ENCODE results near the gene SIGLEC11.
"Not testable (repeated sequence)": the region's sequence is repeated elsewhere in the genome, so short reads cannot be mapped to it uniquely, and the experiment has no call there.

The SIGLEC11 gene

DNA sequence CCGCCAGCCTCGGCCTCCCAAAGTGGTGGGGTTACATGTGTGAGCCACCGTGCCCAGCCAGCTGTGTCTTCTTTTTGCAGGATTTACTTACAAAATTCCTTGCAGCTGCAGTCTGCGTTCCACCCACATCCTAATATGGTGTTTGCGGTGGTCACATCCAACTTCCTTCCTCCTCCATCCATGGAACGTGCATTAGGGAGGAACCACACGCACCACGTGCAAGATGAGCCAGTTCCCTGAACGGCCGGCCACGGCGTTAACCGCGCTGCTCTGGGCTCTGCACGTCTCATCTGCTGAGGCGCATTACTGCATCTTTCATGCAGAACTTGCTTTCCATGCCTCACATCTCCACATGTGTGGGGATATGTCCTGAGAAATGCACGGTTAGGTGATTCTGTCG lies 13.0 kb upstream of the SIGLEC11 start:
- no peak for DNase-seq (ENCODE audit: insufficient read length, low spot score)
- no peak for FAIRE-seq
- TF ChIP-seq POLR2A (IDR thresholded peaks at IDR 0.05; ENCODE audit: low read depth, low read length) = no peak

GRCh38 chr19:49972841-49973240 lies 11.9 kb upstream of the SIGLEC11 start:
- DNase-seq (ENCODE audit: insufficient read length, low spot score) (no peak), FAIRE-seq (no peak)
- no peak for TF ChIP-seq POLR2A (IDR thresholded peaks at IDR 0.05; ENCODE audit: low read depth, low read length)

- DNase-seq (ENCODE audit: insufficient read length, low spot score) = no peak
- no peak for FAIRE-seq
- TF ChIP-seq POLR2A (IDR thresholded peaks at IDR 0.05; ENCODE audit: low read depth, low read length) = no peak
Measured at GRCh38 chr19:49971991-49972411, 11.0 kb upstream of the SIGLEC11 start.

GRCh38 chr19:49969355-49969754 lies 8.4 kb upstream of the SIGLEC11 start:
- not testable (repeated sequence) for FAIRE-seq; DNase-seq (ENCODE audit: insufficient read length, low spot score)

DNA sequence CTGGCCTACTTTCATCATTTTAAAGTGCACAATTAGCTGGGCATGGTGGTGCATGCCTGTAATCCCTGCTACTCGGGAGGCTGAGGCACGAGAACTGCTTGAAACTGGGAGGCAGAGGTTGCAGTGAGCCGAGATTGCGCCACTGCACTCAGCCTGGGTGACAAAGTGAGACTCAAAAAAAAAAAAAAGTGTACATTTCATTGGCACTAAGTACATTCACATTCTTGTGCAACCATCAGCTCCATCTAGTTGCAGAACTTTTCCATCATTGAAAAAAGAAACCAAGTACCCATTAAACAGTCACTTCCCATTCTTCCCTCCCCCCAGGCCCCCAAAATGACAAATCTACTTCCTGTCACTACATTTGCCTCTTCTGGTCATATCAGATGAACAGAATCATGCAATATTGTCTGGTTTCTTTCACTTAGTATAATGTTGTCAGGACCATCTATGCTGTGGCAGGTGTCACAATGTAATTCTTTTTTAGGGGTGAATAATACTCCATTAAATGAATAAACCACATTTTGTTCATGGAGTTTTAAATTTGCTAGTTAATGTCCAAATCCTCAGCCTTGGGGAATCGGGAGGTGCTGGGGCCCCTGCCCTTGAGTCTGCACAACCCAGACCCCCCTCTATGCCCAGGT lies 7.4 kb upstream of the SIGLEC11 start:
- no peak for DNase-seq (ENCODE audit: insufficient read length, low spot score)
- FAIRE-seq = no peak
- no peak for TF ChIP-seq POLR2A (IDR thresholded peaks at IDR 0.05; ENCODE audit: low read depth, low read length)

- FAIRE-seq; DNase-seq (ENCODE audit: insufficient read length, low spot score): not testable (repeated sequence)
Measured at GRCh38 chr19:49959892-49960291, 1.1 kb downstream of the SIGLEC11 start.

DNA sequence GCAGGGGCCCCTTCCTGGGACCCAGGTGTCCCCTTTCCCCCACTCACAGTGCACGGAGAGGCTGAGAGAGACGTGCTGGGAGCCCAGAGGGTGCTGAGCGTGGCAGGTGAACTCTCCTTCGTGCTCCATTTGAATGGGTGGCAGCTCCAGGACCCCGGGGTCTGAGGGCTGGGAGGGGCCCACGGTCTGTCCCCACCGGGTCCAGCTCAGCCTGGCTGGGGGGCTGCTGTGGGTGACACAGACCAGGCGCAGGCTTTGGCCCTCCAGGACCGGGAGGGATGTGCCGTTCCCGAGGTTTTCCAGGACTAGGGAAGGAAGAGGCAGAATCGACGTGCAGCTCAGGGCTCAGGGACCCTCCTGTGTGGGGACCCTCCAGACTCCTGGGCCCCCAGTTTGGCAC lies 2.4 kb downstream of the SIGLEC11 start:
- not testable (repeated sequence) for FAIRE-seq; DNase-seq (ENCODE audit: insufficient read length, low spot score)

- FAIRE-seq = not testable (repeated sequence)
Measured at GRCh38 chr19:49958144-49958543, 2.8 kb downstream of the SIGLEC11 start.

DNA sequence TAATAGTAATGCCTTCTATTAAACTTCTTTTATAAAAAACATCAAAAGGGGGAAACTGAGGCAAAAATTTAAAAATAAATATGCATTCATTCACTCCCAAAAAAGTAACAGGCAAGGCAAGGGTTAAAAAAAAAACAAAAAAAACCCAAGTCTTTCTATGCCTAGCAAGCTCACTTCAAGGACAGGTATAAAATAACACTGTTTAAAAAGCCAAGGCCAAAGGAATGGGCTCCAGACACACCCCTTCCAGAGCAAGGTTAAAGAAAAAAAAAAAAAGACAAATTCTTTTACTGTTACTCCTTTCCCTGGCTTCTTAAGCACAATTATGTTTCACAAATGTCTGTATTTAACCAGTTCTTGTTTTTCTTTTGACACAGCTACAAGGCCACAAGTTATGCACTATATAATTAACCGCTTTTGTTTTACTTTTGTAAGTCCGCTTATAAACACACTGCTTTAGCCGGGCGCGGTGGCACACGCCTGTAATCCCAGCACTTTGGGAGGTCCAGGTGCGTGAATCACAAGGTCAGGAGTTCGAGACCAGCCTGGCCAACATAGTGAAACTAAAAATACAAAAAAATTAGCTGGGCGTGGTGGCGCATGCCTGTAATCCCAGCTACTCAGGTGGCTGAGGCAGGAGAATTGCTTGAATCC lies 3.6 kb downstream of the SIGLEC11 start:
- FAIRE-seq (no peak), DNase-seq (ENCODE audit: insufficient read length, low spot score) (no peak)
- no peak for TF ChIP-seq POLR2A (IDR thresholded peaks at IDR 0.05; ENCODE audit: low read depth, low read length)

More at GRCh38 chr19:49958144-49958543, 2.8 kb downstream of the SIGLEC11 start:
- not testable (repeated sequence) for DNase-seq (ENCODE audit: insufficient read length, low spot score)

DNA sequence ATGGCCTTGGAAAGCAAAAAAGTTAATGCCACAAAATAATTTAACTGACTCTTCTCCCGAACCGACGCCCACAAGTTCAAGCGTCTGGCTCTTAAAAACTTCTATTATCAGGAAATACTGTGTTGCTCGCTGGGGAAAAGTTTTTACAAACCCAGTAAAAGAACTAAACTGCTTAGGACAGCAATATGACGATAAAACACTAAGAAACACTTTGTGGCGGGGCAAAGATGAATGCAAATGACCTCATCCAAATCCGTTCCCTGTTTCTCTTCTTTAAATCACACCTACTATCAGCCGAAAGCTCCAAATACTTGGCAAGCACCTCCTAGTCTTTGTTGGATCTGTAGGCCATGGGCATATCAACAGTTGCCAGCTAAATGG lies 4.9 kb downstream of the SIGLEC11 start:
- FAIRE-seq (no peak), DNase-seq (ENCODE audit: insufficient read length, low spot score) (no peak)
- no peak for TF ChIP-seq POLR2A (IDR thresholded peaks at IDR 0.05; ENCODE audit: low read depth, low read length)

DNA sequence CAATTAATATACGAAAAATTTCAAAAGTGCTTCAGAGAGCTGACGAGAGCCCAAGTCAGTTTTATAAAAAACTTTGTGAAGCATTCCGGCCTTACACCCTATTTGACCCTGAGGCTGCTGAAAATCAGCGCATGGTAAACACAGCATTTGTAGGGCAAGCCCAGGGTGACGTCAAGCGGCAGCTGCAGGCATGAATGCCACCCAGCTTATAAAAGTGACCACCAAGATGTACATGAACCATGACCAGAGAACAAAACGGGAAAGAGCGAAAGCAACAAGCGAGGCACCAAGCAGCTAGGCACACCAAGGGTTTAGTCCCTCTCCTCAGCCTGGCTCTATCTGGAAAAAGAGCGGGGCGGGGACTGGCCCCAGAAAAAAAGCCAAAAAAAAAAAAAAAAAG lies 6.0 kb downstream of the SIGLEC11 start:
- FAIRE-seq (no peak), DNase-seq (ENCODE audit: insufficient read length, low spot score) (no peak)
- TF ChIP-seq POLR2A (IDR thresholded peaks at IDR 0.05; ENCODE audit: low read depth, low read length) = no peak

DNA sequence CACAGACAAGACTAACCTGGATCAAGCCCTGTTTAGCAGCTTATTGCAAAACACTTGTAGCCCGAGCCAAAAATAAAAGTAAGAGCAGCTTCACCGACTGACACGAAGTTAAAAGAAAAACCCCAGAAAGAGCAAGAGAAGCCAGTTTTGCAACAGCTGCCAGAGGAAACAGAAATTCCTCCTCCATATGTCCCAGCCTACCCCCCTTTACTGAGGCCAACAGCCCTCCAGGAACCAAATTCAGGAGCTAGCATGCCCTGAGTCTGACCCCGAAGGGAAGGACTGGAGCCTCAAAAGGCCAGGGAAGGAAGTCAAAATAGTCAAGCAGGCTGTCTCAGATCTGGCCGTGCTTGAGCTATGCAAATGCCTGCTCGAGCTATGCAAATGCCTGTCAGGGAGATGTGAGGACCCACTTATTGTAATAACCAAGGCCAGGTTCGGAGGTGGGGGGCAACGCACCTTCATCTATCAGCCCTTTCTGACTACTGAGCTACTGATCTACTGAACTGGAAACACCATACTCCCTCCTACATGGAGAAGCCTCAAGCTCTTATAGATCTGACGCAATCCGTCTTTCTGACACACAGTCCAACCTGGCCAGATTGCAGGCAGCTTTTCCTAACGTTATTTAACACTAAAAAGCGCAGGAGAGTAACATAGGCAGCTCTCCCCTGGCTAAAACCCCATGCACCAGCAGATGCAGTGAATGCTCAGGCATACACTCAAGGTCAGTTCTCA lies 6.7 kb downstream of the SIGLEC11 start:
- FAIRE-seq (no peak), DNase-seq (ENCODE audit: insufficient read length, low spot score) (no peak)
- TF ChIP-seq POLR2A (IDR thresholded peaks at IDR 0.05; ENCODE audit: low read depth, low read length) = no peak

- TF ChIP-seq POLR2A (IDR thresholded peaks at IDR 0.05; ENCODE audit: low read depth, low read length) = no peak
- FAIRE-seq (no peak), DNase-seq (ENCODE audit: insufficient read length, low spot score) (no peak)
Measured at GRCh38 chr19:49953416-49953815, 7.6 kb downstream of the SIGLEC11 start.

GRCh38 chr19:49952906-49953305 lies 8.1 kb downstream of the SIGLEC11 start:
- DNase-seq (ENCODE audit: insufficient read length, low spot score) (no peak), FAIRE-seq (no peak)
- no peak for TF ChIP-seq POLR2A (IDR thresholded peaks at IDR 0.05; ENCODE audit: low read depth, low read length)

GRCh38 chr19:49952479-49952836 lies 8.5 kb downstream of the SIGLEC11 start:
- FAIRE-seq = no peak
- TF ChIP-seq POLR2A (IDR thresholded peaks at IDR 0.05; ENCODE audit: low read depth, low read length) = no peak
- no peak for DNase-seq (ENCODE audit: insufficient read length, low spot score)
